Mesodermal cell (in vitro differentiated cells): ENCODE data around the gene PDCD1.
A peak's percentile ranks its signal among the peaks of the same experiment; 100 is the strongest.

Experiments
- H3K27ac ChIP-seq: 2 replicates; pipeline ENCODE4 v1.7.0; 2013; ENCODE audit warnings: mild to moderate bottlenecking, low read depth, low read length, moderate library complexity; ENCODE audit not compliant: severe bottlenecking
- H3K36me3 ChIP-seq: 2 replicates; pipeline ENCODE4 v1.7.1; 2013; ENCODE audit warnings: mild to moderate bottlenecking, low read length, moderate library complexity; ENCODE audit not compliant: control insufficient read depth, insufficient read depth
- H3K4me1 ChIP-seq: one replicate; pipeline ENCODE4 v1.7.1; 2013; ENCODE audit warnings: mild to moderate bottlenecking, low read length; ENCODE audit not compliant: insufficient read depth, control insufficient read depth, poor library complexity, severe bottlenecking
- H3K4me3 ChIP-seq: 2 replicates; pipeline ENCODE4 v1.7.0; 2013; ENCODE audit warnings: low read length, control low read depth, mild to moderate bottlenecking; ENCODE audit not compliant: insufficient read depth, poor library complexity, severe bottlenecking; ENCODE audit errors: extremely low read depth
- H3K9me3 ChIP-seq: 2 replicates; pipeline ENCODE4 v1.7.1; 2013; ENCODE audit warnings: mild to moderate bottlenecking, low read length, moderate library complexity; ENCODE audit not compliant: control insufficient read depth
- whole genome bisulfite sequencing, 2 experiments: methylation state at CpG; one replicate each; pipeline ENCODE4 v1.1.5; 2013; ENCODE audit warnings: missing lambda C conversion rate in 2 of 2; ENCODE audit not compliant: insufficient coverage in 2 of 2; 5-methylcytosine and 5-hydroxymethylcytosine counted together

PDCD1 gene

GRCh38 chr2:241885946-241886643 is 27.4 kb upstream of the PDCD1 start:
- 85% methylated on average over 14 to 15 of the region's 15 CpGs for WGBS, 2 experiments
- no peak overlapping the region for H3K4me3 ChIP-seq

GRCh38 chr2:241885291-241885945 is 26.7 kb upstream of the PDCD1 start:
- no peaks in the 10 kb centered on the region for H3K36me3 ChIP-seq
- H3K9me3 ChIP-seq = no peaks in the 10 kb centered on the region
- WGBS, 2 experiments = 90 to 91% methylated on average over 13 to 16 of the region's 16 CpGs
- H3K4me1 ChIP-seq = peaks cover 3% of the 10 kb centered on the region
- H3K27ac ChIP-seq = no peak overlapping the region
- H3K4me3 ChIP-seq = no peak overlapping the region

More at GRCh38 chr2:241885946-241886643, 27.4 kb upstream of the PDCD1 start:
- no peaks in the 10 kb centered on the region for H3K36me3 ChIP-seq
- no peaks in the 10 kb centered on the region for H3K4me1 ChIP-seq
- no peaks in the 10 kb centered on the region for H3K9me3 ChIP-seq
- H3K27ac ChIP-seq = no peak overlapping the region

GRCh38 chr2:241884951-241885290 is 26.2 kb upstream of the PDCD1 start:
- no peak overlapping the region for H3K27ac ChIP-seq
- no peaks in the 10 kb centered on the region for H3K36me3 ChIP-seq
- H3K4me3 ChIP-seq = no peak overlapping the region
- H3K4me1 ChIP-seq = peaks cover 3% of the 10 kb centered on the region
- H3K9me3 ChIP-seq = no peaks in the 10 kb centered on the region
- 85 to 94% methylated on average over 4 to 6 of the region's 8 CpGs for WGBS, 2 experiments

- H3K4me3 ChIP-seq = no peak overlapping the region
These were observed 23.5 kb upstream of the PDCD1 start for GRCh38 chr2:241882091-241882625.

GRCh38 chr2:241880311-241881073 is 21.8 kb upstream of the PDCD1 start:
- Histone ChIP-seq H3K27ac (no peak overlapping the region), H3K36me3 (no peaks in the 10 kb centered on the region), H3K9me3 (no peaks in the 10 kb centered on the region), H3K4me1 (peaks cover 3% of the 10 kb centered on the region), H3K4me3 (peak overlapping the region; percentile 49)
- 89 to 91% methylated on average over 11 to 14 of the region's 16 CpGs for WGBS, 2 experiments

More at GRCh38 chr2:241882091-241882625, 23.5 kb upstream of the PDCD1 start:
- H3K36me3 ChIP-seq = no peaks in the 10 kb centered on the region
- 65 to 71% methylated on average over 16 to 23 of the region's 23 CpGs for WGBS, 2 experiments
- no peaks in the 10 kb centered on the region for H3K9me3 ChIP-seq
- no peak overlapping the region for H3K27ac ChIP-seq
- H3K4me1 ChIP-seq = peaks cover 3% of the 10 kb centered on the region

GRCh38 chr2:241879326-241879725 is 20.6 kb upstream of the PDCD1 start:
- peaks cover 3% of the 10 kb centered on the region for H3K4me1 ChIP-seq
- WGBS, 2 experiments = 87 to 90% methylated on average over 8 to 9 of the region's 9 CpGs
- H3K27ac ChIP-seq = no peak overlapping the region
- no peaks in the 10 kb centered on the region for H3K36me3 ChIP-seq
- peaks cover 5% of the 10 kb centered on the region for H3K9me3 ChIP-seq
- no peak overlapping the region for H3K4me3 ChIP-seq

GRCh38 chr2:241877989-241878970 is 19.6 kb upstream of the PDCD1 start:
- no peaks in the 10 kb centered on the region for H3K36me3 ChIP-seq
- H3K27ac ChIP-seq = no peak overlapping the region
- H3K9me3 ChIP-seq = peaks cover 12% of the 10 kb centered on the region
- 61 to 74% methylated on average over 10 to 15 of the region's 27 CpGs for WGBS, 2 experiments
- no peak overlapping the region for H3K4me3 ChIP-seq
- H3K4me1 ChIP-seq = peaks cover 3% of the 10 kb centered on the region

GRCh38 chr2:241877197-241877685 is 18.5 kb upstream of the PDCD1 start:
- Histone ChIP-seq H3K27ac (no peak overlapping the region), H3K36me3 (no peaks in the 10 kb centered on the region), H3K4me1 (peaks cover 3% of the 10 kb centered on the region), H3K4me3 (no peak overlapping the region), H3K9me3 (peaks cover 12% of the 10 kb centered on the region)
- 73 to 75% methylated on average over 7 to 13 of the region's 16 CpGs for WGBS, 2 experiments

- Histone ChIP-seq H3K4me1 (peaks cover 3% of the 10 kb centered on the region), H3K9me3 (peaks cover 12% of the 10 kb centered on the region), H3K36me3 (no peaks in the 10 kb centered on the region), H3K27ac (no peak overlapping the region), H3K4me3 (no peak overlapping the region)
- WGBS, 2 experiments = 81 to 85% methylated on average over 12 to 15 of the region's 18 CpGs
These were observed 18.0 kb upstream of the PDCD1 start for GRCh38 chr2:241876528-241877196.
